ENCODE data around the gene CCDC93. TPM values are rescaled to one million over a fixed set of nuclear protein-coding genes. Genes with fewer than 3 reads are reported as not detected.

Gene CCDC93
- total and polyA plus RNA-seq, 9 donors: 10.3 to 33.8 (median 25.4) TPM

GRCh38 chr2:117935456-117935855 is 78.4 kb downstream of the CCDC93 start:
- no peak overlapping the region for H3K27ac ChIP-seq
- DNase-seq: no peak
- intact Hi-C loops (cut with DNase I): loop anchor here in 1 of 4 donors (10.0 kb wide), 1 partner anchor 101 kb away; no protein-coding TSS in a partner anchor
- no peaks in the 10 kb centered on the region for H3K36me3 ChIP-seq
- no peaks in the 10 kb centered on the region for H3K9me3 ChIP-seq
- H3K4me1 ChIP-seq (ENCODE audit: insufficient read depth): no peaks in the 10 kb centered on the region
- no peaks in the 10 kb centered on the region for H3K27me3 ChIP-seq
- no peak overlapping the region for H3K4me3 ChIP-seq
- TF ChIP-seq EP300 (IDR thresholded peaks at IDR 0.05): no peak
- no peak for TF ChIP-seq POLR2A (IDR thresholded peaks at IDR 0.05)
- TF ChIP-seq, protein P1, sequence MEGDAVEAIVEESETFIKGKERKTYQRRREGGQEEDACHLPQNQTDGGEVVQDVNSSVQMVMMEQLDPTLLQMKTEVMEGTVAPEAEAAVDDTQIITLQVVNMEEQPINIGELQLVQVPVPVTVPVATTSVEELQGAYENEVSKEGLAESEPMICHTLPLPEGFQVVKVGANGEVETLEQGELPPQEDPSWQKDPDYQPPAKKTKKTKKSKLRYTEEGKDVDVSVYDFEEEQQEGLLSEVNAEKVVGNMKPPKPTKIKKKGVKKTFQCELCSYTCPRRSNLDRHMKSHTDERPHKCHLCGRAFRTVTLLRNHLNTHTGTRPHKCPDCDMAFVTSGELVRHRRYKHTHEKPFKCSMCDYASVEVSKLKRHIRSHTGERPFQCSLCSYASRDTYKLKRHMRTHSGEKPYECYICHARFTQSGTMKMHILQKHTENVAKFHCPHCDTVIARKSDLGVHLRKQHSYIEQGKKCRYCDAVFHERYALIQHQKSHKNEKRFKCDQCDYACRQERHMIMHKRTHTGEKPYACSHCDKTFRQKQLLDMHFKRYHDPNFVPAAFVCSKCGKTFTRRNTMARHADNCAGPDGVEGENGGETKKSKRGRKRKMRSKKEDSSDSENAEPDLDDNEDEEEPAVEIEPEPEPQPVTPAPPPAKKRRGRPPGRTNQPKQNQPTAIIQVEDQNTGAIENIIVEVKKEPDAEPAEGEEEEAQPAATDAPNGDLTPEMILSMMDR (IDR thresholded peaks at IDR 0.05): no peak
- 80 to 90% (median 88%) methylated on average over 5 of the region's 5 CpGs for WGBS, 3 donors

- Histone ChIP-seq H3K27me3 (no peaks in the 10 kb centered on the region), H3K4me3 (no peak overlapping the region), H3K36me3 (no peaks in the 10 kb centered on the region), H3K9me3 (no peaks in the 10 kb centered on the region), H3K27ac (no peak overlapping the region), H3K4me1 (ENCODE audit: insufficient read depth) (no peaks in the 10 kb centered on the region)
- WGBS, 3 donors: 37 to 42% (median 38%) methylated on average over 5 of the region's 5 CpGs
- DNase-seq: no peak
- intact Hi-C loops (cut with DNase I): loop anchor here in 1 of 4 donors (10.0 kb wide), 1 partner anchor 99 kb away; no protein-coding TSS in a partner anchor
- TF ChIP-seq, protein P1 (IDR thresholded peaks at IDR 0.05): no peak
- TF ChIP-seq EP300 (IDR thresholded peaks at IDR 0.05): no peak
- no peak for TF ChIP-seq POLR2A (IDR thresholded peaks at IDR 0.05)
Observed at GRCh38 chr2:117933884-117934354, 80.0 kb downstream of the CCDC93 start.

DNA sequence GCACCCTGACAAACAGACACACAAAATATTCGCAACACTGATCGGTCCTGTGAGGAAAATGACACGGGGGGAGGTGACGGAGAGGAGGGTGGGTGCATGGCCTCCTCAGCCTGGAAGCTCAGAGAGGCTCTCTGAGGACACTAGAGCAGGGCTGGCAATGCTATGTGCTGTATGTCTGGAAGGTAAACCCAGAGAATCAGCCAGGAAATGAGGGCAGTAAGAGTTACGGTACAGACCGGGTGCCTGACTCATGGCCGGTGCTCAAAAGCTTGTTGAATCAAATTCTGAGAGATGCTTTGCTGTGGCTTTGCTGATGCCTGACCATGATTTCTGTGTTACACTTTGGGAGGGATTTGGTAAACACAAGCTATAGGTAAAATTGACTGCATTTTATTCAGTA is 81.9 kb downstream of the CCDC93 start:
- intact Hi-C loops (cut with DNase I): loop anchor here in 1 of 4 donors (10.0 kb wide), 1 partner anchor 97 kb away; no protein-coding TSS in a partner anchor
- Histone ChIP-seq H3K36me3 (no peaks in the 10 kb centered on the region), H3K4me1 (ENCODE audit: insufficient read depth) (no peaks in the 10 kb centered on the region), H3K27me3 (no peaks in the 10 kb centered on the region), H3K4me3 (no peak overlapping the region), H3K27ac (no peak overlapping the region), H3K9me3 (no peaks in the 10 kb centered on the region)
- 90 to 95% (median 94%) methylated on average over 7 of the region's 7 CpGs for WGBS, 3 donors
- no peak for DNase-seq
- TF ChIP-seq, protein P1 (IDR thresholded peaks at IDR 0.05): no peak
- TF ChIP-seq EP300 (IDR thresholded peaks at IDR 0.05): no peak
- TF ChIP-seq POLR2A (IDR thresholded peaks at IDR 0.05): no peak

DNA sequence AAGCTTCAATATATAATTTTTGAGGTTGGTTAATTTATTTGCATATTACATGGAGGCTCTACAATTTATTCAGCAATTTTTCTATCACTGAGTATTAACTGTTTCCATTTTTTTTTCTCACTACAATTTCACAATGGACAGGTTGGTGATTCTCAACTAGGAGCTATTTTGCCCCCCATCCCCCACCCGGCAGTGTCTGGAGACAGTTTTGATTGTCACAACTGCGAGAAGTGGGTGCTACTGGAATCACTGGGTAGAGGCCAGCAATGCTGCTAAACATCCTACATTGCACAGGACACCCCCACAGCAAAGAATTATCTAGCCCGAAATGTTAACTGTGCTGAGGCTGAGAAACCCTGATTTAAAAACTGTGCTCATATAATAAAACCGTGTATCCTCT is 82.6 kb downstream of the CCDC93 start:
- Histone ChIP-seq H3K27me3 (no peaks in the 10 kb centered on the region), H3K4me3 (no peak overlapping the region), H3K4me1 (ENCODE audit: insufficient read depth) (no peaks in the 10 kb centered on the region), H3K36me3 (no peaks in the 10 kb centered on the region), H3K27ac (no peak overlapping the region), H3K9me3 (no peaks in the 10 kb centered on the region)
- TF ChIP-seq EP300 (IDR thresholded peaks at IDR 0.05): no peak
- no peak for TF ChIP-seq POLR2A (IDR thresholded peaks at IDR 0.05)
- TF ChIP-seq, protein P1 (IDR thresholded peaks at IDR 0.05): no peak
- intact Hi-C loops (cut with DNase I): loop anchor here in 1 of 4 donors (10.0 kb wide), 1 partner anchor 96 kb away; no protein-coding TSS in a partner anchor
- DNase-seq: no peak
- 87 to 94% (median 92%) methylated on average over 4 of the region's 4 CpGs for WGBS, 3 donors

Data from ovary (tissue), 9 donors.